OCI-LY7 (cell line): ENCODE data around the gene ZBTB16. TPM values are rescaled to one million over a fixed set of nuclear protein-coding genes. Genes with fewer than 3 reads are reported as not detected.

Source experiments
- BruUV-seq: library from RNA; stranded (reverse); fragments of 400-500 nt; replicated peaks from 2 replicates; lab custom pipeline; 2021; lab: Mats Ljungman, UMichigan
- CTCF ChIA-PET: fragments of 300-600 bp; sonication (Branson Sonifier 250); formaldehyde crosslinking; loops from one replicate; lab custom pipeline; 2022; ENCODE audit warnings: antibody characterized with exemption; ENCODE audit not compliant: unreplicated experiment; lab: Charles Lee
- POLR2A ChIA-PET: fragments of 300-600 bp; sonication (Branson Sonifier 250); formaldehyde crosslinking; loops from one replicate; lab custom pipeline; 2022; ENCODE audit warnings: antibody characterized with exemption; lab: Charles Lee
- DNase-seq: peaks from one replicate; pipeline ENCODE4 v3.0.0-alpha.2; 2015; ENCODE audit warnings: low spot score
- H2AFZ ChIP-seq: fragments of 200-600 bp; sonication (generic), shearing (Covaris generic); 2 replicates; pipeline ENCODE4 v1.6.1; 2014; ENCODE audit warnings: mild to moderate bottlenecking, antibody characterized with exemption, low read length, moderate library complexity
- H3K27ac ChIP-seq: fragments of 200-600 bp; sonication (generic); 2 replicates; pipeline ENCODE4 v1.5.1; 2014; ENCODE audit warnings: mixed run types, low read depth, mild to moderate bottlenecking, moderate library complexity, low read length, inconsistent platforms; ENCODE audit not compliant: poor library complexity, severe bottlenecking
- H3K36me3 ChIP-seq: fragments of 200-600 bp; sonication (generic); 2 replicates; pipeline ENCODE4 v1.6.1; 2014; ENCODE audit warnings: mild to moderate bottlenecking, antibody characterized with exemption, low read length, moderate library complexity, mixed read lengths; ENCODE audit not compliant: insufficient read depth
- H3K4me1 ChIP-seq: fragments of 200-600 bp; sonication (generic); 2 replicates; pipeline ENCODE4 v1.5.1; 2014; ENCODE audit warnings: mild to moderate bottlenecking, low read length; ENCODE audit not compliant: insufficient read depth, poor library complexity, severe bottlenecking
- H3K4me2 ChIP-seq: fragments of 200-600 bp; sonication (generic); 2 replicates; pipeline ENCODE4 v1.6.1; 2014; ENCODE audit warnings: mild to moderate bottlenecking, low read length
- H3K4me3 ChIP-seq: fragments of 200-600 bp; sonication (generic); 2 replicates; pipeline ENCODE4 v1.5.1; 2014; ENCODE audit warnings: mild to moderate bottlenecking, low read depth, low read length; ENCODE audit not compliant: poor library complexity, severe bottlenecking
- H3K79me2 ChIP-seq: fragments of 200-600 bp; sonication (generic); 2 replicates; pipeline ENCODE4 v1.6.1; 2016; ENCODE audit warnings: low read depth, mild to moderate bottlenecking, low read length, moderate library complexity, mixed read lengths; ENCODE audit not compliant: insufficient read depth
- H3K9me2 ChIP-seq: fragments of 200-600 bp; sonication (generic); 2 replicates; pipeline ENCODE4 v1.6.1; 2016; ENCODE audit warnings: mild to moderate bottlenecking, low read length, mixed read lengths; ENCODE audit not compliant: insufficient read depth
- H3K9me3 ChIP-seq: fragments of 200-600 bp; sonication (generic); 2 replicates; pipeline ENCODE4 v1.6.1; 2014; ENCODE audit warnings: mild to moderate bottlenecking, mixed run types, low read length, mixed read lengths
- H4K20me1 ChIP-seq: fragments of 200-600 bp; sonication (generic); 2 replicates; pipeline ENCODE4 v1.6.1; 2014; ENCODE audit warnings: mild to moderate bottlenecking, antibody characterized with exemption, low read length, moderate library complexity, mixed read lengths; ENCODE audit not compliant: insufficient read depth
- EZH2phosphoT487 ChIP-seq: fragments of 200-600 bp; sonication (generic); IDR thresholded peaks from 2 replicates; pipeline ENCODE4 v1.6.1; 2018; ENCODE audit warnings: low read depth, borderline replicate concordance, mild to moderate bottlenecking, mixed run types, antibody characterized with exemption, low read length, moderate library complexity, mixed read lengths
- intact Hi-C: fragments of 100-400 bp; cut with micrococcal nuclease; formaldehyde crosslinking; loops from one replicate; pipeline ENCODE4 v1.10.0; 2022; ENCODE audit not compliant: unreplicated experiment
- total RNA-seq, 2 experiments: library from RNA; depleted of rRNA in 1 of 2; stranded (reverse); fragments of >200 nt in 1 of 2; shearing (Covaris generic) in 1 of 2; gene quantifications; 2 replicates each; pipeline ENCODE4 v1.2.3, GENCODE V29; 2014 to 2022
- TF ChIP-seq, protein P1 (sequence below): fragments of 200-600 bp; sonication (generic); conservative IDR thresholded peaks from 2 replicates; pipeline ENCODE4 v1.5.1; 2014; ENCODE audit warnings: mild to moderate bottlenecking, antibody characterized with exemption, low read length, moderate library complexity, mixed read lengths

ZBTB16 gene
- total RNA-seq, 2 experiments from 2014 or later = not detected

GRCh38 chr11:114215428-114215827 lies 155.9 kb downstream of the ZBTB16 start:
- H3K4me3 ChIP-seq = no peak overlapping the region

DNA sequence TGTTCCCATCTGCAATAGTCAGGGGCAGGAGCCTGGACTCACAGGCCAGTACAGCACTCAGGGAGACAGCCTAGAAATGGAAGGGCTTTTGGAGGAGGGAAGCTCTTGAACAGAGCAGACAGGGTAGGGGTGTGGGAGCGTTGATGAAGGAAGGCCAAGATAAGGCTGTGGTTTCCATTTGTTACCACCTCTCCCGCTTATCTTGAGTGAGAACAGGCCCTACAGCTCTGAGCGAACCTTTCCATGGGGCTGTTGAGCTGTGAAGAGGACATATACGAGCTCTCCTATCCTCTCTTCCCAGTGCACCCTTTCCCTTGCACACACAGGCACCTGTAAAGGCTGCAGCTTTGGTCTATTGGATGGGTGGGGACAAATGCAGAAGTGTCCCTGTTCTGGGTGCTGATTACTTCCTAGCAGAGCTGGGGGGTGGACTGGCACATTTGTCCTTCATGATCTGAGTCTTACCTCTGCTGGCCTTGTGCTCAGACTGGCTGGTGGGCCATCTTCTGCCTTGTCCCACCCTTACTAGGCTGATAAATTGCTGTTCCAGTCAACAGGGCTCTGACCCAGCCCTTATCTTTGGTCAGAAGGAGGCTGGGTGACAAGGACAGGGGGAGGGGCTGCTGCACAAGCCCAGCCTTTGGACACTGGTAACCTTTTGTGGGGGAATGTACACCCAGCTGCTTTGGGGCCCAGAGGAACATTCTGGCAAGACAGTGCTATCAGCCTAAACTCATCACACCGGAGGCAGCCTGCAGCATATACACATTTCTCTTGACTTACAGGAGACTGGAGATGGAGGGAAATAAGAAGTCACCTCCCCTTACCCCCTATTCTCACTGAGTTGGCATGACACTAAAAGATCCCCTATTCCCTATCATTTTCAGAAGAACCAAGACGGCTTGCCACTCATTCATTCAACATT lies 156.6 kb downstream of the ZBTB16 start:
- CTCF ChIA-PET = no interaction called here
- no peak for TF ChIP-seq EZH2phosphoT487
- TF ChIP-seq, protein P1, sequence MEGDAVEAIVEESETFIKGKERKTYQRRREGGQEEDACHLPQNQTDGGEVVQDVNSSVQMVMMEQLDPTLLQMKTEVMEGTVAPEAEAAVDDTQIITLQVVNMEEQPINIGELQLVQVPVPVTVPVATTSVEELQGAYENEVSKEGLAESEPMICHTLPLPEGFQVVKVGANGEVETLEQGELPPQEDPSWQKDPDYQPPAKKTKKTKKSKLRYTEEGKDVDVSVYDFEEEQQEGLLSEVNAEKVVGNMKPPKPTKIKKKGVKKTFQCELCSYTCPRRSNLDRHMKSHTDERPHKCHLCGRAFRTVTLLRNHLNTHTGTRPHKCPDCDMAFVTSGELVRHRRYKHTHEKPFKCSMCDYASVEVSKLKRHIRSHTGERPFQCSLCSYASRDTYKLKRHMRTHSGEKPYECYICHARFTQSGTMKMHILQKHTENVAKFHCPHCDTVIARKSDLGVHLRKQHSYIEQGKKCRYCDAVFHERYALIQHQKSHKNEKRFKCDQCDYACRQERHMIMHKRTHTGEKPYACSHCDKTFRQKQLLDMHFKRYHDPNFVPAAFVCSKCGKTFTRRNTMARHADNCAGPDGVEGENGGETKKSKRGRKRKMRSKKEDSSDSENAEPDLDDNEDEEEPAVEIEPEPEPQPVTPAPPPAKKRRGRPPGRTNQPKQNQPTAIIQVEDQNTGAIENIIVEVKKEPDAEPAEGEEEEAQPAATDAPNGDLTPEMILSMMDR = no peak
- intact Hi-C loops = no loop called here
- no peaks in the 10 kb centered on the region for H3K9me3 ChIP-seq
- no peaks in the 10 kb centered on the region for H3K79me2 ChIP-seq
- H3K27ac ChIP-seq = no peak overlapping the region
- no peak overlapping the region for H3K4me3 ChIP-seq
- H3K36me3 ChIP-seq = no peaks in the 10 kb centered on the region
- H2AFZ ChIP-seq = no peak overlapping the region
- DNase-seq = no peak
- POLR2A ChIA-PET = no interaction called here
- no peaks in the 10 kb centered on the region for H3K4me1 ChIP-seq
- no peak overlapping the region for H3K4me2 ChIP-seq
- no peaks in the 10 kb centered on the region for H4K20me1 ChIP-seq
- H3K9me2 ChIP-seq = no peaks in the 10 kb centered on the region
- BruUV-seq = no TSS peak

More at GRCh38 chr11:114215428-114215827, 155.9 kb downstream of the ZBTB16 start:
- Histone ChIP-seq H2AFZ (no peak overlapping the region), H3K36me3 (no peaks in the 10 kb centered on the region), H3K9me2 (no peaks in the 10 kb centered on the region), H3K79me2 (no peaks in the 10 kb centered on the region), H3K4me2 (no peak overlapping the region), H3K27ac (no peak overlapping the region), H3K9me3 (no peaks in the 10 kb centered on the region), H3K4me1 (no peaks in the 10 kb centered on the region), H4K20me1 (no peaks in the 10 kb centered on the region)
- intact Hi-C loops = no loop called here
- DNase-seq = no peak
- TF ChIP-seq, protein P1 = no peak
- TF ChIP-seq EZH2phosphoT487 = no peak
- ChIA-PET POLR2A (interaction anchor here (0.6 kb wide), 1 partner anchor 20 kb away, joined by 4 read pairs; no protein-coding TSS in a partner anchor), CTCF (no interaction called here)
- no TSS peak for BruUV-seq

- POLR2A ChIA-PET = no interaction called here
- Histone ChIP-seq H3K27ac (no peak overlapping the region), H4K20me1 (no peaks in the 10 kb centered on the region), H3K79me2 (no peaks in the 10 kb centered on the region), H3K4me3 (no peak overlapping the region), H2AFZ (no peak overlapping the region), H3K36me3 (no peaks in the 10 kb centered on the region), H3K9me2 (no peaks in the 10 kb centered on the region), H3K9me3 (no peaks in the 10 kb centered on the region), H3K4me2 (no peak overlapping the region), H3K4me1 (no peaks in the 10 kb centered on the region)
- intact Hi-C loops = no loop called here
- TF ChIP-seq, protein P1 = no peak
- TF ChIP-seq EZH2phosphoT487 = no peak
- CTCF ChIA-PET = no interaction called here
- DNase-seq = no peak
- BruUV-seq = no TSS peak
These were observed 157.3 kb downstream of the ZBTB16 start for GRCh38 chr11:114216796-114217180.
